OCI-LY7 (cell line): ENCODE results near the gene COL25A1. TPM values are rescaled to one million over a fixed set of nuclear protein-coding genes. Genes with fewer than 3 reads are reported as not detected.

Source experiments
- BruUV-seq: library from RNA; stranded (reverse); fragments of 400-500 nt; replicated peaks from 2 replicates; lab custom pipeline; 2021; lab: Mats Ljungman, UMichigan
- CTCF ChIA-PET: fragments of 300-600 bp; sonication (Branson Sonifier 250); formaldehyde crosslinking; loops from one replicate; lab custom pipeline; 2022; ENCODE audit warnings: antibody characterized with exemption; ENCODE audit not compliant: unreplicated experiment; lab: Charles Lee
- POLR2A ChIA-PET: fragments of 300-600 bp; sonication (Branson Sonifier 250); formaldehyde crosslinking; loops from one replicate; lab custom pipeline; 2022; ENCODE audit warnings: antibody characterized with exemption; lab: Charles Lee
- DNase-seq: peaks from one replicate; pipeline ENCODE4 v3.0.0-alpha.2; 2015; ENCODE audit warnings: low spot score
- H2AFZ ChIP-seq: fragments of 200-600 bp; sonication (generic), shearing (Covaris generic); 2 replicates; pipeline ENCODE4 v1.6.1; 2014; ENCODE audit warnings: mild to moderate bottlenecking, antibody characterized with exemption, low read length, moderate library complexity
- H3K27ac ChIP-seq: fragments of 200-600 bp; sonication (generic); 2 replicates; pipeline ENCODE4 v1.5.1; 2014; ENCODE audit warnings: mixed run types, low read depth, mild to moderate bottlenecking, moderate library complexity, low read length, inconsistent platforms; ENCODE audit not compliant: poor library complexity, severe bottlenecking
- H3K36me3 ChIP-seq: fragments of 200-600 bp; sonication (generic); 2 replicates; pipeline ENCODE4 v1.6.1; 2014; ENCODE audit warnings: mild to moderate bottlenecking, antibody characterized with exemption, low read length, moderate library complexity, mixed read lengths; ENCODE audit not compliant: insufficient read depth
- H3K4me1 ChIP-seq: fragments of 200-600 bp; sonication (generic); 2 replicates; pipeline ENCODE4 v1.5.1; 2014; ENCODE audit warnings: mild to moderate bottlenecking, low read length; ENCODE audit not compliant: insufficient read depth, poor library complexity, severe bottlenecking
- H3K4me2 ChIP-seq: fragments of 200-600 bp; sonication (generic); 2 replicates; pipeline ENCODE4 v1.6.1; 2014; ENCODE audit warnings: mild to moderate bottlenecking, low read length
- H3K4me3 ChIP-seq: fragments of 200-600 bp; sonication (generic); 2 replicates; pipeline ENCODE4 v1.5.1; 2014; ENCODE audit warnings: mild to moderate bottlenecking, low read depth, low read length; ENCODE audit not compliant: poor library complexity, severe bottlenecking
- H3K79me2 ChIP-seq: fragments of 200-600 bp; sonication (generic); 2 replicates; pipeline ENCODE4 v1.6.1; 2016; ENCODE audit warnings: low read depth, mild to moderate bottlenecking, low read length, moderate library complexity, mixed read lengths; ENCODE audit not compliant: insufficient read depth
- H3K9me2 ChIP-seq: fragments of 200-600 bp; sonication (generic); 2 replicates; pipeline ENCODE4 v1.6.1; 2016; ENCODE audit warnings: mild to moderate bottlenecking, low read length, mixed read lengths; ENCODE audit not compliant: insufficient read depth
- H3K9me3 ChIP-seq: fragments of 200-600 bp; sonication (generic); 2 replicates; pipeline ENCODE4 v1.6.1; 2014; ENCODE audit warnings: mild to moderate bottlenecking, mixed run types, low read length, mixed read lengths
- H4K20me1 ChIP-seq: fragments of 200-600 bp; sonication (generic); 2 replicates; pipeline ENCODE4 v1.6.1; 2014; ENCODE audit warnings: mild to moderate bottlenecking, antibody characterized with exemption, low read length, moderate library complexity, mixed read lengths; ENCODE audit not compliant: insufficient read depth
- EZH2phosphoT487 ChIP-seq: fragments of 200-600 bp; sonication (generic); IDR thresholded peaks from 2 replicates; pipeline ENCODE4 v1.6.1; 2018; ENCODE audit warnings: low read depth, borderline replicate concordance, mild to moderate bottlenecking, mixed run types, antibody characterized with exemption, low read length, moderate library complexity, mixed read lengths
- intact Hi-C: fragments of 100-400 bp; cut with micrococcal nuclease; formaldehyde crosslinking; loops from one replicate; pipeline ENCODE4 v1.10.0; 2022; ENCODE audit not compliant: unreplicated experiment
- total RNA-seq, 2 experiments: library from RNA; depleted of rRNA in 1 of 2; stranded (reverse); fragments of >200 nt in 1 of 2; shearing (Covaris generic) in 1 of 2; gene quantifications; 2 replicates each; pipeline ENCODE4 v1.2.3, GENCODE V29; 2014 to 2022
- TF ChIP-seq, protein P1 (sequence below): fragments of 200-600 bp; sonication (generic); conservative IDR thresholded peaks from 2 replicates; pipeline ENCODE4 v1.5.1; 2014; ENCODE audit warnings: mild to moderate bottlenecking, antibody characterized with exemption, low read length, moderate library complexity, mixed read lengths

Gene COL25A1
- total RNA-seq, 2 experiments from 2014 or later: not detected

DNA sequence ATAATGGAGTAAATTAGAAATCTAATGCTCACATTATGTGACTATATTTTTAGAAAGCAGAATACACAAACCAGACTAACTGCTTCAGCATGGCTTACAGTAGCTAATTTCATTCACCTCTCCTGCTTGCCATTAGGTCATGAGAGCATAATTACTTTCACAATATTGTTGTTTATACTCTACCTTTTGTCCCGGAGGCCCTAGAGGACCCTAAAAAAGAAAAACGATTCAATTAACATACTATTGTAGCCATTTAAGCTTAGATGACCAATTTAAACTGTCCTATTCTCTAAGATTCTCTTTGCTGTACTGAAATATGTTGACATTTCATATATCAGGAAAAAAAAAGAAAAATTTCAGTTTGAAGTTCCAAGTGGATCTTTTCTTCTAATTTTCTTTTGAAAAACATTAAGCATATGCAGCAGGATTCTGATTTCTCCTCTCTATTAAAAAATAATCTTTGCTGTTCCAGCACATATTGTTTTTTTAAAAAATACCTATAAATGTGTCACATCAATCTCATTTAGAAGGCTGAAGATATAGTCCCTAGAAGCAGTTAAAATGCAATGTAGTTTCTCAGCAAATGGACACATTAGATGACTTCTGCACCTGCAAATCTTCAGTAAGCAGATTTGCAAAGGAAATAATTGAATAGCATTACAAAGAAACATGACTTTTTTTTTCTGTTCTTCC, 381.9 kb downstream of the COL25A1 start:
- intact Hi-C loops: no loop called here

GRCh38 chr4:108919226-108919893, 383.1 kb downstream of the COL25A1 start:
- ChIA-PET POLR2A (no interaction called here), CTCF (no interaction called here)
- intact Hi-C loops: no loop called here
- no peaks in the 10 kb centered on the region for H3K79me2 ChIP-seq
- H4K20me1 ChIP-seq: no peaks in the 10 kb centered on the region
- H3K4me3 ChIP-seq: no peak overlapping the region
- H3K9me3 ChIP-seq: no peaks in the 10 kb centered on the region
- no TSS peak for BruUV-seq
- no peak for TF ChIP-seq EZH2phosphoT487
- TF ChIP-seq, protein P1, sequence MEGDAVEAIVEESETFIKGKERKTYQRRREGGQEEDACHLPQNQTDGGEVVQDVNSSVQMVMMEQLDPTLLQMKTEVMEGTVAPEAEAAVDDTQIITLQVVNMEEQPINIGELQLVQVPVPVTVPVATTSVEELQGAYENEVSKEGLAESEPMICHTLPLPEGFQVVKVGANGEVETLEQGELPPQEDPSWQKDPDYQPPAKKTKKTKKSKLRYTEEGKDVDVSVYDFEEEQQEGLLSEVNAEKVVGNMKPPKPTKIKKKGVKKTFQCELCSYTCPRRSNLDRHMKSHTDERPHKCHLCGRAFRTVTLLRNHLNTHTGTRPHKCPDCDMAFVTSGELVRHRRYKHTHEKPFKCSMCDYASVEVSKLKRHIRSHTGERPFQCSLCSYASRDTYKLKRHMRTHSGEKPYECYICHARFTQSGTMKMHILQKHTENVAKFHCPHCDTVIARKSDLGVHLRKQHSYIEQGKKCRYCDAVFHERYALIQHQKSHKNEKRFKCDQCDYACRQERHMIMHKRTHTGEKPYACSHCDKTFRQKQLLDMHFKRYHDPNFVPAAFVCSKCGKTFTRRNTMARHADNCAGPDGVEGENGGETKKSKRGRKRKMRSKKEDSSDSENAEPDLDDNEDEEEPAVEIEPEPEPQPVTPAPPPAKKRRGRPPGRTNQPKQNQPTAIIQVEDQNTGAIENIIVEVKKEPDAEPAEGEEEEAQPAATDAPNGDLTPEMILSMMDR: no peak
- no peaks in the 10 kb centered on the region for H3K4me1 ChIP-seq
- no peak overlapping the region for H3K4me2 ChIP-seq
- no peak overlapping the region for H3K27ac ChIP-seq
- no peak for DNase-seq
- H3K36me3 ChIP-seq: no peaks in the 10 kb centered on the region
- no peaks in the 10 kb centered on the region for H3K9me2 ChIP-seq
- H2AFZ ChIP-seq: no peak overlapping the region

More for the DNA sequence above, 381.9 kb downstream of the COL25A1 start:
- Histone ChIP-seq H3K9me3 (no peaks in the 10 kb centered on the region), H3K79me2 (no peaks in the 10 kb centered on the region), H3K36me3 (no peaks in the 10 kb centered on the region), H2AFZ (no peak overlapping the region), H3K4me1 (no peaks in the 10 kb centered on the region), H3K4me3 (no peak overlapping the region), H3K9me2 (no peaks in the 10 kb centered on the region), H3K27ac (no peak overlapping the region), H3K4me2 (no peak overlapping the region), H4K20me1 (no peaks in the 10 kb centered on the region)
- no TSS peak for BruUV-seq
- ChIA-PET POLR2A (no interaction called here), CTCF (no interaction called here)
- TF ChIP-seq, protein P1: no peak
- no peak for TF ChIP-seq EZH2phosphoT487
- DNase-seq: no peak

- Histone ChIP-seq H3K79me2 (no peaks in the 10 kb centered on the region), H3K9me3 (no peaks in the 10 kb centered on the region), H3K4me1 (no peaks in the 10 kb centered on the region), H3K9me2 (no peaks in the 10 kb centered on the region), H3K27ac (no peak overlapping the region), H4K20me1 (no peaks in the 10 kb centered on the region), H3K4me3 (no peak overlapping the region), H2AFZ (no peak overlapping the region), H3K4me2 (no peak overlapping the region), H3K36me3 (no peaks in the 10 kb centered on the region)
- intact Hi-C loops: no loop called here
- TF ChIP-seq, protein P1: no peak
- TF ChIP-seq EZH2phosphoT487: no peak
- no TSS peak for BruUV-seq
- POLR2A ChIA-PET: no interaction called here
- CTCF ChIA-PET: no interaction called here
- no peak for DNase-seq
These were observed 385.2 kb downstream of the COL25A1 start for GRCh38 chr4:108917255-108917654.
